Stomach smooth muscle (tissue), 2 donors: Measurements from ENCODE around the gene KDM4E.
"Not testable (repeated sequence)": the region's sequence is repeated elsewhere in the genome, so short reads cannot be mapped to it uniquely, and the experiment has no call there.

Experiments
- H3K27ac ChIP-seq: one replicate; pipeline ENCODE4 v1.7.0; 2013; ENCODE audit warnings: mild to moderate bottlenecking, low read length, inconsistent platforms
- H3K27me3 ChIP-seq, 2 donors: one replicate each; pipeline ENCODE4 v1.7.0; 2013; ENCODE audit warnings: low read length in 2 of 2; ENCODE audit not compliant: insufficient read depth in 2 of 2, control insufficient read depth in 1 of 2
- H3K36me3 ChIP-seq, 2 donors: one replicate each; pipeline ENCODE4 v1.7.0; 2013; ENCODE audit warnings: low read length in 2 of 2; ENCODE audit not compliant: control insufficient read depth in 2 of 2, insufficient read depth in 2 of 2
- H3K4me1 ChIP-seq: one replicate; pipeline ENCODE4 v1.7.0; 2013; ENCODE audit warnings: low read length; ENCODE audit not compliant: control insufficient read depth, insufficient read depth
- H3K4me3 ChIP-seq, 2 donors: one replicate each; pipeline ENCODE4 v1.7.0; 2013; ENCODE audit warnings: low read length in 2 of 2
- H3K9ac ChIP-seq, 2 donors: one replicate each; pipeline ENCODE4 v1.7.0; 2013; ENCODE audit warnings: low read length in 2 of 2, mild to moderate bottlenecking in 1 of 2
- H3K9me3 ChIP-seq, 2 donors: one replicate each; pipeline ENCODE4 v1.7.0; 2013; ENCODE audit warnings: low read length in 2 of 2; ENCODE audit not compliant: control insufficient read depth in 2 of 2
- donor health status: healthy.
- donor health status: Pancreatic carcinoma.

Gene KDM4E

DNA sequence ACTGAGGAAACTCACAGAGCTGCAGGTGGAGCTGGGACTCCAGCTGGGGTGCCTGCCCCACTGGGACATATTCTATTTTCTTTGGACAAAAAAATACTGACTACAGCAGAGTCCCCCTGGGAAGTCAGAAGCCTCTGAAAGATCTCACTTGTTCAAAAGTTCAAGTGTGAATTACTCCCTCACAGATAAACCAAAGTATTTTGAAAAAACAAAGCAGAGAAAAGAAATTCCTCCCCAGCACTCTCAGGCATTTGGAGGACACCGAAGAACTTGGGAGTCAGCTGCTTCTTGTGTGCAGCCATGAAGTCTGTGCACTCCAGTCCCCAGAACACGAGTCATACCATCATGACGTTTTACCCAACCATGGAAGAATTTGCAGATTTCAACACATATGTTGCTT lies 24.1 kb downstream of the KDM4E start, which contains the start of gene KDM4F:
KDM4F (plus strand) TSS at position 301 of the 400 bp plus-strand sequence.
- not testable (repeated sequence) for H3K9me3 ChIP-seq, H3K36me3 ChIP-seq, H3K27ac ChIP-seq, H3K9ac ChIP-seq, H3K4me1 ChIP-seq, H3K4me3 ChIP-seq
- peaks cover 3 to 12% of the 10 kb centered on the region in 2 donors for H3K27me3 ChIP-seq

DNA sequence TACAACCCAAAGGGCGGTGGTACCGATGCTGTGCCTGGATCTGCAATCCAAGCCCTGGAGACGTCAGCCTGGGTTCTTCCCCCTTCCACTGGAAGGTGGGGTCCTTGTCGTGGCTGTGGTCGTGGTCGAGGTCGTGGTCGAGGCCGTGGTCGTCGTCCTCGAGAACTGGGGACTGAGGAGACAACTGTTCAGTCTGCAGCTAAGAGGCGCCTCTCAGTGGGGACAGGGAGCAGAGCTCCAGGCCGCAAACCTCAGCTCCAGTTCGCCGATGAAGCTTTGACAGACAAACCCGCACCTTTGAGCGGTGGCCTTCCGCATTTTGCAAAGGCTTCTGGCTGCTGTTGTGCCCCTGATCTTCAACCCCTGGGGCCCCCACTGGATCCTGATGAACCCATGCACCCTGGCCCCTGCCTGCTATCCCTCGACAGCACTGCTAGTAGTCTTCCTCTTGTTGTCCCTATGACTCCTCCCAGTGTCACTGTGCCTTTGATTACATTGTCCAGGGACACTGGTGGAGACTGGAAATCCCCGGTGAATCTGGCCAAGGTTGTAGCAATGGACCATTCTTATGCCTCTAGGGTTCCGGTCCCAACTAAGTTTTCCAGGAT lies 25.6 kb downstream of the KDM4E start:
- H3K27ac ChIP-seq = no peak overlapping the region

DNA sequence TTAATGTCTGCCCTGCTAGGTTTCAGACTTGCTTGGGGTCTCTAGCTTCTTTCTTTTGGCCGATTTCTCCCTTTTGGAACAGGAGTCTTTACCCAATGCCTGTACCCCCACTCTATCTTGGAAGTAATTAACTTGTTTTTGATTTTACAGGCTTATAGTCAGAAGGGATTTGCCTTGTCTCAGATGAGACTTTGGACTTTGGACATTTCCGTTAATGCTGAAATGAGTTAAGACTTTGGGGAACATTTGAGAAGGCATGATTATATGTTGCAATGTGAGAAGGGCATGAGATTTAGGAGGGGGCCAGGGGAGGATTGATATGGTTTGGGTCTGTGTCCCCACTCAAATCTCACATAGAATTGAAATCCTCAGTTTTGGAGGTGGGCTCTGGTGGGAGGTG lies 29.3 kb downstream of the KDM4E start:
- H3K9me3 ChIP-seq = no peaks in the 10 kb centered on the region
- peaks cover 0 to 10% of the 10 kb centered on the region in 2 donors for H3K27me3 ChIP-seq
- no peaks in the 10 kb centered on the region for H3K36me3 ChIP-seq
- H3K4me3 ChIP-seq = no peak overlapping the region
- no peaks in the 10 kb centered on the region for H3K4me1 ChIP-seq
- no peak overlapping the region for H3K9ac ChIP-seq
- H3K27ac ChIP-seq = no peak overlapping the region

More for the DNA sequence above, 25.6 kb downstream of the KDM4E start:
- H3K9ac ChIP-seq = no peak overlapping the region
- H3K9me3 ChIP-seq = no peaks in the 10 kb centered on the region
- no peaks in the 10 kb centered on the region for H3K4me1 ChIP-seq
- peaks cover 0 to 10% of the 10 kb centered on the region in 2 donors for H3K27me3 ChIP-seq
- no peak overlapping the region for H3K4me3 ChIP-seq
- no peaks in the 10 kb centered on the region for H3K36me3 ChIP-seq

DNA sequence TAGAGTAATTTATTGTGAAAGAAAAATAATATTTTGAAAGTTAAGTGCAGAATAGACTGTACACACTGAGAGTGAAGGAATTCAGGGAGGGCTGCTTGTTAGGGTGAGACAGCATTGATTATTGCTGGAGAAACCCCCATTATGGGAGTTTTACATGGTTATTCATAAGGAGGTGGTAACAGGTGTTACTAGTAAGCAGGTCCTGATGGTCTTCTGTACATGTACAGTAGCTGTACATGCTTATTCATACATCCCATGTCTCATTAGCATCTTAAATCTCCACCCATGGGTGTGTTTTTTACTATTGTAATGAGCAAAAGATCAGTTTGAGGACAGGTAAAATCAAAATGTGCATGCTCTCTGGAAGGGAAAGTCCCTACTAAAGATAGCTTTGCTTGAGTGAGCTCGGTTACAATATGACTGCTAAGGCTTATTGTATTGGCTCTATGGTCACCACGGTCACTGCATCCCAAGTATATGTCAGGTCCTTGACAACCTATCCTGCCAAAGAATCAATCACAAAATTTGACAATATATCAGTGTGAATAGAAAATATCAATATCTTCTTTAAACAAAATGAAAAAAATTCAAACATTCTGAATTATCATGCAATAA lies 30.3 kb downstream of the KDM4E start:
- Histone ChIP-seq H3K27me3 (peaks cover 0 to 7% of the 10 kb centered on the region in 2 donors), H3K9ac (no peak overlapping the region), H3K36me3 (no peaks in the 10 kb centered on the region), H3K27ac (no peak overlapping the region), H3K4me1 (no peaks in the 10 kb centered on the region), H3K9me3 (no peaks in the 10 kb centered on the region), H3K4me3 (no peak overlapping the region)

DNA sequence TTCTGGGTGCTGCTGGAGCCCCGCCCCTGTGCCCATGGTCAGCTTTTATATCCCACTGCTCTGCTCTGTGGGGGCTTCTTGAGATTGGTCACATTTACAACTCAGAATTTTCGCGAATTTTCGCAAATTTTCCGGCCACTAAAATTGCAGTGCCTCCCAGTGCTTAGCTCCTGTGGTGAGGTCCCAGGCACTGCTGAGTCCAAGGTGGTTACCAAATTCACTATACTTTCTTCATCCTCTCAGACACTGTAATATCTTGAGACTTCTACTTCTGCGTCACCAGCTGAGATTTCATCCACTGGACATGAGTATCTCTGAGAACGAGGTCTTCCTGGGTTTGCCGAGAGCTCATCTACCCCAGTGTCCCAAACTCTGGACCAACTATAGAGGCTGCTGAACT lies 32.9 kb downstream of the KDM4E start:
- no peak overlapping the region for H3K9ac ChIP-seq
- no peaks in the 10 kb centered on the region for H3K9me3 ChIP-seq
- peaks cover 0 to 5% of the 10 kb centered on the region in 2 donors for H3K27me3 ChIP-seq
- H3K4me1 ChIP-seq = no peaks in the 10 kb centered on the region
- no peak overlapping the region for H3K27ac ChIP-seq
- no peak overlapping the region for H3K4me3 ChIP-seq
- no peaks in the 10 kb centered on the region for H3K36me3 ChIP-seq

DNA sequence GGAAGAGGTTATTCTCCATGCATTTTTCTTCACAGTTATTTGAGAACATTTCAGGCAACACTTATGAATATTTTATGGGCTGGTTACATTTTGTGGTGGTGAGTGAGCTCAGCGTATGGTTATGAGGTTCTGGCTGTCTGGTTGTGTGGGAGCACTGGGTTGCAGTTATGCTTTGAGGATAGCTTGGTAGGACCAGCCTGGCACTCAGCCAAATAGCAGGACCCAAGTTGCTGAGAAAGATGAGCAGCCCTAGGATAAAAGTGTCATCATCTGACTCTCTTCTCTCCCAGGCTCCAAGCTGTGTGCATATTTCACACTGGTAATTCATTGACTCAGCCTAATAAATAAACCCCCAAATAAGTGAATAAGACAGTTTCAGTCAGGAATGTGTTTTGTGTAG lies 33.6 kb downstream of the KDM4E start:
- no peak overlapping the region for H3K9ac ChIP-seq
- H3K27me3 ChIP-seq = peaks cover 0 to 5% of the 10 kb centered on the region in 2 donors
- H3K27ac ChIP-seq = no peak overlapping the region
- no peaks in the 10 kb centered on the region for H3K9me3 ChIP-seq
- H3K4me3 ChIP-seq = no peak overlapping the region
- H3K4me1 ChIP-seq = no peaks in the 10 kb centered on the region
- H3K36me3 ChIP-seq = no peaks in the 10 kb centered on the region

DNA sequence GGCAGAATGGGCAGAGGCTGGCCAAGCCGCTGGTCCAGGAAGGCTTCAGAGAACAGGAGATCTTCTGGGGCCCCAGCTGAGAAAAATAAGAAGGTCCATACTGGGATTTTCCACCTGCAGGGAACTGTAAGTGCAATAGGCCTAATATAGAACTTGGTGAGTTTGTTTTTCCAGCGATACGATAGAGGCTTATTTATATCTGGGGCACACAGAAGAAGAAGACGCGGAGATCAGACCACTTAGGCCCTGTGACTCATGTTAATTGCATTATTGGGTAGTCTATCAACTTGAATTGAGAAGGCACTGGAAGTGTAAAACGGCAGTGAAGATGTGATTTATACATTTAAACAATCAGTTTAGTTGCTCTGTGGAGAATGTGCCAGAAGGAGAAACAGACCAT lies 34.0 kb downstream of the KDM4E start:
- no peaks in the 10 kb centered on the region for H3K4me1 ChIP-seq
- H3K27ac ChIP-seq = no peak overlapping the region
- H3K4me3 ChIP-seq = no peak overlapping the region
- H3K9ac ChIP-seq = no peak overlapping the region
- no peaks in the 10 kb centered on the region for H3K36me3 ChIP-seq
- H3K9me3 ChIP-seq = no peaks in the 10 kb centered on the region
- peaks cover 0 to under 1% of the 10 kb centered on the region in 2 donors for H3K27me3 ChIP-seq

DNA sequence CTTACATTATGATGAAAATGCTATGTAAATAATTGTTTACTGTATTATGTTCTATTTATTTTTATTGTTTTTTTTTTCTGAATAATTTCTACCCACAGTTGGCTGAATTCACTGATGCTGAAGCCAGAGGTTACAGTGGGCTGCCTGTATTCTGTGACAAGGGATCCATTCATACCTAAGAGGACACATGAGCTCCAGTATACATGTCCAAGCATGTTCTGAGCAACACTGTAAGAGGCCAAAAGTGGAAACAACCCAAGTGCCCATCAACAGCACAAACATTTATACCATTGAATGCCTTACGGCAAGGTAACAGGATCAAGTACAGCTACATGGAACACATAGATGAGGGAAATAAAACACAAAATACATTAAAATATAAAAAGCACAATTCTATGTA lies 40.3 kb downstream of the KDM4E start:
- Histone ChIP-seq H3K4me3 (no peak overlapping the region), H3K27ac (no peak overlapping the region), H3K27me3 (no peaks in the 10 kb centered on the region), H3K4me1 (peaks cover 5% of the 10 kb centered on the region), H3K9ac (no peak overlapping the region), H3K36me3 (no peaks in the 10 kb centered on the region), H3K9me3 (no peaks in the 10 kb centered on the region)

DNA sequence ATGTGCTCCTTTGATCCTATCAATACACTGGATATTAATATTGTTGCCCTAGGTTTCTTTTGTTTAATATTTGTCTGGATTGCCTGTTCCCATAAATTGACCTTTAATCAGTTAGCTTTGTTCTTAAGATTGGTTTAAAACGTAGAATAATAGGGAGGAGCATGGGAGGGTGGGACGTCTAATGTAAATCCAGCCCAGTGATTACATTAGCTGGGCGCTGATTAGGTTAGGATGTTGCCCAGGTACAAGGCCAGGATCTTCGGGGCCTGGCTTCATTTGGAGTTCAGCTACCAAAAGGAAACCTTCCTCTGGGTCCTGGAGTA lies 41.6 kb downstream of the KDM4E start, which contains the start of gene SRSF8:
SRSF8 (plus strand) TSS at position 204 of the 323 bp plus-strand sequence. CDS start 308 bp downstream, outside the sequence.
- H3K4me1 ChIP-seq = peaks cover 5% of the 10 kb centered on the region
- no peaks in the 10 kb centered on the region for H3K36me3 ChIP-seq
- peak within 1 kb of the TSS; percentile 95 to 98 for H3K9ac ChIP-seq
- peak within 1 kb of the TSS; percentile 92 for H3K27ac ChIP-seq
- H3K27me3 ChIP-seq = no peaks in the 10 kb centered on the region
- H3K4me3 ChIP-seq = peak within 1 kb of the TSS; percentile 74 to 94
- no peaks in the 10 kb centered on the region for H3K9me3 ChIP-seq

DNA sequence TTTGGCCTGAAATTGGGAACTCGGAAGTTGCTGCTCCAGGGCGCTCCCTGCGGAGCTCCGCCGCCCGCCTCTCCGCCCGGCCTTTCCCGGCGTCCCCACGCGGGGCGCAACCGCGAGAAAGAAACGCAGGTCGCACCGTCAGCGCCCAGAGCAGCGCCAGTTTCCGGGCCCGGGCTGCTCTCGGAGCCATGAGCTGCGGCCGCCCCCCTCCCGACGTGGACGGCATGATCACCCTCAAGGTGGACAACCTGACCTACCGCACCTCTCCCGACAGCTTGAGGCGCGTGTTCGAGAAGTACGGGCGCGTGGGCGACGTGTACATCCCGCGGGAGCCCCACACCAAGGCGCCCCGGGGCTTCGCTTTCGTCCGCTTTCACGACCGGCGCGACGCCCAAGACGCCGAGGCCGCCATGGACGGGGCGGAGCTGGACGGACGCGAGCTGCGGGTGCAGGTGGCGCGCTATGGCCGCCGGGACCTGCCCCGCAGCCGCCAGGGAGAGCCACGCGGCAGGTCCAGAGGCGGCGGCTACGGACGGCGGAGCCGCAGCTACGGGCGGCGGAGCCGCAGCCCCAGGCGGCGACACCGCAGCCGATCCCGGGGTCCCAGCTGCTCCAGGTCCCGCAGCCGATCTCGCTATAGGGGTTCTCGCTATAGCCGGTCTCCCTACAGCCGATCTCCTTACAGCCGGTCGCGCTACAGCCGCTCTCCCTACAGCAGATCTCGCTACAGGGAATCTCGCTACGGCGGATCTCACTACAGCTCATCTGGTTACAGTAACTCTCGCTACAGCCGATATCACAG lies 42.2 kb downstream of the KDM4E start:
- H3K4me3 ChIP-seq = peak overlapping the region; percentile 74 to 94
- no peaks in the 10 kb centered on the region for H3K27me3 ChIP-seq
- H3K9me3 ChIP-seq = no peaks in the 10 kb centered on the region
- peaks cover 5% of the 10 kb centered on the region for H3K4me1 ChIP-seq
- peak overlapping the region; percentile 95 to 98 for H3K9ac ChIP-seq
- H3K36me3 ChIP-seq = no peaks in the 10 kb centered on the region
- peak overlapping the region; percentile 92 for H3K27ac ChIP-seq
